Ovary (tissue), 9 donors: ENCODE measurements around the gene TSC22D3. TPM values are rescaled to one million over a fixed set of nuclear protein-coding genes. Genes with fewer than 3 reads are reported as not detected.
A peak's percentile ranks its signal among the peaks of the same experiment; 100 is the strongest.

Experiments used
- DNase-seq, 5 donors: peaks; one replicate each; pipeline ENCODE4 v3.0.0-alpha.2; 2019 to 2020
- H3K27ac ChIP-seq, 2 donors: fragments of 200-600 bp; one replicate each; pipeline versions ENCODE4 v1.5.1 to v1.8.0; 2019 to 2022
- H3K27me3 ChIP-seq: fragments of 200-600 bp; one replicate; pipeline ENCODE4 v1.8.0; 2022
- H3K36me3 ChIP-seq: fragments of 200-600 bp; sonication (generic); one replicate; pipeline ENCODE4 v1.5.1; 2019
- H3K4me1 ChIP-seq: one replicate; pipeline ENCODE4 v1.8.1; 2013; ENCODE audit warnings: mild to moderate bottlenecking, moderate library complexity; ENCODE audit not compliant: insufficient read depth
- H3K4me3 ChIP-seq: fragments of 200-600 bp; sonication (generic); one replicate; pipeline ENCODE4 v1.5.1; 2017
- H3K9me3 ChIP-seq, 2 donors: fragments of 200-600 bp in 1 of 2; sonication (generic) in 1 of 2; one replicate each; pipeline versions ENCODE4 v1.5.1 to v1.8.1; 2013 to 2019; ENCODE audit warnings: mild to moderate bottlenecking in 1 of 2, moderate library complexity in 1 of 2
- CTCF ChIP-seq, 3 donors: fragments of 450-650 bp in 2 of 3; fragments of 200-600 bp in 1 of 3; IDR thresholded peaks; one replicate each; pipeline versions ENCODE4 v1.5.1 to v1.8.0; 2016 to 2022; ENCODE audit warnings: antibody characterized with exemption in 3 of 3, mild to moderate bottlenecking in 1 of 3
- EP300 ChIP-seq: sonication (generic); formaldehyde crosslinking; IDR thresholded peaks from one replicate; pipeline ENCODE4 v1.6.1; 2017; ENCODE audit warnings: antibody characterized with exemption
- POLR2A ChIP-seq: fragments of 450-650 bp; IDR thresholded peaks from one replicate; pipeline ENCODE4 v1.6.1; 2017; ENCODE audit warnings: antibody characterized with exemption, mild to moderate bottlenecking, moderate library complexity
- WGBS, 3 donors: extraction: QIAGEN DNeasy Blood & Tissue Kit in 1 of 3; methylation state at CpG; one replicate each; pipeline versions ENCODE4 v1.1.5 to v1.1.7; 2013 to 2017; 5-methylcytosine and 5-hydroxymethylcytosine counted together
- intact Hi-C, 4 donors: fragments of 100-400 bp; cut with DNase I; formaldehyde crosslinking; loops; one replicate each; pipeline versions ENCODE4 v1.11.0 to v1.15.1; 2022 to 2023
- polyA plus RNA-seq, 2 donors: library from polyadenylated mRNA; stranded (reverse); fragments of 200-250 nt in 1 of 2; fragments of 350-450 nt in 1 of 2; fragmentation: Illumina TruSeq in 1 of 2; extraction: RNeasy Lipid Tissue Mini Kit (QIAGEN cat#74804) in 1 of 2; gene quantifications; one replicate each; pipeline ENCODE4 v1.2.3, GENCODE V29; 2013 to 2014
- total RNA-seq, 7 donors: library from RNA; depleted of rRNA in 2 of 7; stranded (reverse); fragments of >200 nt in 2 of 7; fragmentation: NEBNext Ultra II Directional in 3 of 7; extraction: Animal tissue kit (Norgen Biotek cat#: 25700) in 3 of 7; gene quantifications; one replicate each; pipeline versions ENCODE4 v1.1.0 to v1.2.4, GENCODE V29; 2016 to 2023
- donor health status: DM: no; HTN: no; CAD: no; lungs with moderate emphysema.
- donor health status: DM: no; HTN: no; CAD: no.
- donor health status: Bipolar disorder and iron deficiency.
- donor health status: DM: yes; HTN: yes; CAD: no.
- donor health status: DM: no; HTN: no; CAD: no.
- donor health status: DM: yes; HTN: yes; CAD: no.

Gene TSC22D3
- total and polyA plus RNA-seq, 9 donors: 91.5 to 645 (median 241) TPM

- WGBS, 3 donors: 45 to 54% (median 49%) methylated on average over 3 of the region's 3 CpGs
- H3K4me1 ChIP-seq: peaks cover 20% of the 10 kb centered on the region
- no peaks in the 10 kb centered on the region for H3K9me3 ChIP-seq
- H3K27ac ChIP-seq: peak overlapping the region in 1 of 2 donors; percentile 52
- intact Hi-C loops: no loop called here
- no peak overlapping the region for H3K4me3 ChIP-seq
- no peak for DNase-seq
- H3K27me3 ChIP-seq: no peaks in the 10 kb centered on the region
- TF ChIP-seq EP300 (no peak), POLR2A (no peak), CTCF (IDR thresholded peaks at IDR 0.05) (no peak)
- no peaks in the 10 kb centered on the region for H3K36me3 ChIP-seq
Observed at GRCh38 chrX:107752043-107752442, 23.5 kb downstream of the TSC22D3 start.

GRCh38 chrX:107750861-107751445 lies 24.6 kb downstream of the TSC22D3 start:
- 74 to 77% (median 75%) methylated on average over 7 of the region's 7 CpGs for WGBS, 3 donors
- Histone ChIP-seq H3K27me3 (no peaks in the 10 kb centered on the region), H3K4me1 (peaks cover 26% of the 10 kb centered on the region), H3K27ac (peak overlapping the region in 1 of 2 donors; percentile 52), H3K36me3 (no peaks in the 10 kb centered on the region), H3K4me3 (no peak overlapping the region), H3K9me3 (no peaks in the 10 kb centered on the region)
- intact Hi-C loops: no loop called here
- DNase-seq: no peak
- no peak for TF ChIP-seq EP300
- TF ChIP-seq POLR2A: no peak
- TF ChIP-seq CTCF (IDR thresholded peaks at IDR 0.05): no peak

- no peaks in the 10 kb centered on the region for H3K36me3 ChIP-seq
- H3K4me3 ChIP-seq: no peak overlapping the region
- no peak for TF ChIP-seq CTCF (IDR thresholded peaks at IDR 0.05)
- TF ChIP-seq POLR2A: no peak
- TF ChIP-seq EP300: no peak
- peaks cover 26% of the 10 kb centered on the region for H3K4me1 ChIP-seq
- intact Hi-C loops: no loop called here
- H3K9me3 ChIP-seq: no peaks in the 10 kb centered on the region
- WGBS, 3 donors: 85 to 92% (median 86%) methylated on average over 6 of the region's 6 CpGs
- no peak for DNase-seq
- no peaks in the 10 kb centered on the region for H3K27me3 ChIP-seq
- peak overlapping the region in 1 of 2 donors; percentile 4 for H3K27ac ChIP-seq
Observed at GRCh38 chrX:107750263-107750662, 25.3 kb downstream of the TSC22D3 start.

GRCh38 chrX:107748506-107748905 lies 27.1 kb downstream of the TSC22D3 start:
- WGBS, 3 donors: 33 to 39% (median 35%) methylated on average over 6 of the region's 6 CpGs
- Histone ChIP-seq H3K36me3 (no peaks in the 10 kb centered on the region), H3K27ac (peak overlapping the region; percentile 15 to 60), H3K4me3 (no peak overlapping the region), H3K4me1 (peaks cover 27% of the 10 kb centered on the region), H3K9me3 (no peaks in the 10 kb centered on the region), H3K27me3 (no peaks in the 10 kb centered on the region)
- no peak for TF ChIP-seq POLR2A
- no peak for TF ChIP-seq EP300
- TF ChIP-seq CTCF (IDR thresholded peaks at IDR 0.05): no peak
- intact Hi-C loops: no loop called here
- DNase-seq: no peak
